Measurements from ENCODE around the gene ADORA1. TPM values are rescaled to one million over a fixed set of nuclear protein-coding genes. Genes with fewer than 3 reads are reported as not detected.

Gene ADORA1
- polyA plus RNA-seq, 1 of the 3 experiments (the other 2 are of a cell fraction): 4.8 TPM

GRCh38 chr1:203131548-203132200, 4.1 kb downstream of the ADORA1 start:
- TF ChIP-seq MEF2A (IDR thresholded peaks at IDR 0.05; ENCODE audit: borderline replicate concordance, low read depth) (no peak), RFX5 (IDR thresholded peaks at IDR 0.05; ENCODE audit: low read length) (no peak), SMC3 (IDR thresholded peaks at IDR 0.05; ENCODE audit: low read depth, low read length) (no peak), POLR2AphosphoS5 (IDR thresholded peaks at IDR 0.05; ENCODE audit: low read depth, low read length) (no peak), GABPA (IDR thresholded peaks at IDR 0.05; ENCODE audit: low read depth) (no peak), NRF1 (IDR thresholded peaks at IDR 0.05; ENCODE audit: low read depth, low read length) (no peak), EZH2phosphoT487 (IDR thresholded peaks at IDR 0.05; ENCODE audit: borderline replicate concordance, low read depth) (no peak), JUND (IDR thresholded peaks at IDR 0.05) (no peak)
- Histone ChIP-seq H3K4me3 (ENCODE audit: low read depth in 2 of 2, low read length in 1 of 2) (no peak overlapping the region), H3K9ac (no peak overlapping the region), H3K36me3 (replicated peaks in 1 of 2; ENCODE audit: control insufficient read depth in 1 of 2, insufficient read depth in 2 of 2, low read length in 1 of 2) (no peaks in the 10 kb centered on the region), H3F3A (replicated peaks; ENCODE audit: insufficient read depth) (peaks cover 5% of the 10 kb centered on the region), H3K9me2 (no peaks in the 10 kb centered on the region), H4K20me1 (ENCODE audit: insufficient read depth) (no peaks in the 10 kb centered on the region), H3K9me3 (no peaks in the 10 kb centered on the region), H3K79me2 (ENCODE audit: insufficient read depth) (no peaks in the 10 kb centered on the region), H3K4me1 (ENCODE audit: control insufficient read depth in 1 of 2, insufficient read depth in 2 of 2, low read depth in 1 of 2, low read length in 1 of 2) (peaks cover 10 to 61% of the 10 kb centered on the region in 2 experiments; a peak in 2 of 4 replicates), H3K4me2 (no peak overlapping the region), H3K27ac (ENCODE audit: low read depth in 2 of 2, low read length in 1 of 2) (no peak overlapping the region), H2AFZ (ENCODE audit: low read depth) (no peak overlapping the region), H3K27me3 (ENCODE audit: insufficient read depth) (no peaks in the 10 kb centered on the region)
- 85% methylated on average over 1 of the region's 9 CpGs for WGBS (ENCODE audit: low lambda C conversion rate)
- no peak for DNase-seq
- CTCF ChIA-PET: interaction anchor here (0.8 to 26.1 kb wide), 11 partner anchors 10 to 356 kb away, joined by 3 to 396 read pairs (median 18); no protein-coding TSS in a partner anchor
- POLR2A ChIA-PET: no interaction called here

GRCh38 chr1:203133970-203134725, 6.6 kb downstream of the ADORA1 start:
- ChIA-PET CTCF (interaction anchor here (1.0 to 26.1 kb wide), 8 partner anchors 14 to 133 kb away, joined by 3 to 396 read pairs (median 12); no protein-coding TSS in a partner anchor), POLR2A (no interaction called here)
- Histone ChIP-seq H3F3A (replicated peaks; ENCODE audit: insufficient read depth) (no peaks in the 10 kb centered on the region), H3K79me2 (ENCODE audit: insufficient read depth) (no peaks in the 10 kb centered on the region), H2AFZ (ENCODE audit: low read depth) (no peak overlapping the region), H3K9ac (no peak overlapping the region), H3K4me1 (ENCODE audit: control insufficient read depth in 1 of 2, insufficient read depth in 2 of 2, low read depth in 1 of 2, low read length in 1 of 2) (peaks cover 5 to 38% of the 10 kb centered on the region in 2 experiments; a peak in 2 of 4 replicates), H3K36me3 (replicated peaks in 1 of 2; ENCODE audit: control insufficient read depth in 1 of 2, insufficient read depth in 2 of 2, low read length in 1 of 2) (no peaks in the 10 kb centered on the region), H3K4me2 (no peak overlapping the region), H3K9me3 (no peaks in the 10 kb centered on the region), H3K4me3 (ENCODE audit: low read depth in 2 of 2, low read length in 1 of 2) (no peak overlapping the region), H3K27me3 (ENCODE audit: insufficient read depth) (no peaks in the 10 kb centered on the region), H3K9me2 (no peaks in the 10 kb centered on the region), H3K27ac (ENCODE audit: low read depth in 2 of 2, low read length in 1 of 2) (no peak overlapping the region), H4K20me1 (ENCODE audit: insufficient read depth) (no peaks in the 10 kb centered on the region)
- WGBS (ENCODE audit: low lambda C conversion rate): 81% methylated on average over 12 of the region's 12 CpGs
- TF ChIP-seq RAD21 (IDR thresholded peaks at IDR 0.05; ENCODE audit: low read length) (no peak), TEAD4 (IDR thresholded peaks at IDR 0.05; ENCODE audit: borderline replicate concordance, insufficient read depth) (no peak), NRF1 (IDR thresholded peaks at IDR 0.05; ENCODE audit: low read depth, low read length) (no peak), MAX (IDR thresholded peaks at IDR 0.05; ENCODE audit: low read depth) (no peak), USF2 (IDR thresholded peaks at IDR 0.05; ENCODE audit: borderline replicate concordance, low read depth, low read length) (no peak), TAF1 (IDR thresholded peaks at IDR 0.05; ENCODE audit: borderline replicate concordance, low read depth, low read length) (no peak), MXI1 (IDR thresholded peaks at IDR 0.05; ENCODE audit: low read depth, low read length) (no peak), SMC3 (IDR thresholded peaks at IDR 0.05; ENCODE audit: low read depth, low read length) (no peak), TCF12 (IDR thresholded peaks at IDR 0.05) (no peak), FOXJ3 (CRISPR knock-in tag; IDR thresholded peaks at IDR 0.05) (no peak), GATA2 (CRISPR knock-in tag; IDR thresholded peaks at IDR 0.05) (no peak), ZBTB33 (IDR thresholded peaks at IDR 0.05; ENCODE audit: borderline replicate concordance, low read depth) (no peak), NFIC (IDR thresholded peaks at IDR 0.05; ENCODE audit: borderline replicate concordance) (no peak)
- no peak for DNase-seq

Measured in SK-N-SH (cell line).